Testis (tissue), 2 donors: ENCODE data around the gene ZNF396.

ENCODE experiments used
- POLR2A ChIP-seq: fragments of 450-650 bp; IDR thresholded peaks from one replicate; pipeline ENCODE4 v1.6.1; 2017; ENCODE audit warnings: antibody characterized with exemption, mild to moderate bottlenecking, moderate library complexity
- TF ChIP-seq, protein P1 (sequence below), 3 experiments: fragments of 450-650 bp in 2 of 3; fragments of 200-600 bp in 1 of 3; sonication (generic) in 1 of 3; IDR thresholded peaks; one replicate each; pipeline ENCODE4 v1.5.1; 2016 to 2019; ENCODE audit warnings: antibody characterized with exemption in 3 of 3, mild to moderate bottlenecking in 2 of 3, moderate library complexity in 1 of 3

DNA sequence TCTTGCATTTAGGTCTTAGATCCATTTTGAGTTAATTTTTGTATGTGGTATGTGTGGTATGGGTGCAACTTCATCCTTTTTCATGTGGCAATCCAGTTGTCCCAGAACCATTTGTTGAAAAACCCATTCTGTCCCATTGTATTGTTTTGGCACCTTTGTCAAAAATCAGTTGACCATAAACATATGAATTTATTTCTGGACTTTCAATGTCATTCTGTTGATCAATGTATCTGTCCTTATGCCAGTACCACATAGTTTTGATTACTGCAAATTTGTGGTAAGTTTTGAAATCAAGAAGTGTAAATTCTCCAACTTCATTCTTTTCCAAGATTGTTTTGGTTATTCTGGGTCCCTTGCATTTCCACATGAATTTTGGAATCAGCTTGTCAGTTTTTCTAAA is 16.6 kb upstream of the ZNF396 start:
- TF ChIP-seq, protein P1, sequence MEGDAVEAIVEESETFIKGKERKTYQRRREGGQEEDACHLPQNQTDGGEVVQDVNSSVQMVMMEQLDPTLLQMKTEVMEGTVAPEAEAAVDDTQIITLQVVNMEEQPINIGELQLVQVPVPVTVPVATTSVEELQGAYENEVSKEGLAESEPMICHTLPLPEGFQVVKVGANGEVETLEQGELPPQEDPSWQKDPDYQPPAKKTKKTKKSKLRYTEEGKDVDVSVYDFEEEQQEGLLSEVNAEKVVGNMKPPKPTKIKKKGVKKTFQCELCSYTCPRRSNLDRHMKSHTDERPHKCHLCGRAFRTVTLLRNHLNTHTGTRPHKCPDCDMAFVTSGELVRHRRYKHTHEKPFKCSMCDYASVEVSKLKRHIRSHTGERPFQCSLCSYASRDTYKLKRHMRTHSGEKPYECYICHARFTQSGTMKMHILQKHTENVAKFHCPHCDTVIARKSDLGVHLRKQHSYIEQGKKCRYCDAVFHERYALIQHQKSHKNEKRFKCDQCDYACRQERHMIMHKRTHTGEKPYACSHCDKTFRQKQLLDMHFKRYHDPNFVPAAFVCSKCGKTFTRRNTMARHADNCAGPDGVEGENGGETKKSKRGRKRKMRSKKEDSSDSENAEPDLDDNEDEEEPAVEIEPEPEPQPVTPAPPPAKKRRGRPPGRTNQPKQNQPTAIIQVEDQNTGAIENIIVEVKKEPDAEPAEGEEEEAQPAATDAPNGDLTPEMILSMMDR (IDR thresholded peaks at IDR 0.05): no peak
- TF ChIP-seq POLR2A: no peak
